ACC112 (cell line): Measurements from ENCODE around the gene PCYT1B.

Source experiments
- H2AFZ ChIP-seq: fragments of 200-600 bp; sonication (generic); one replicate; pipeline ENCODE4 v1.6.0; 2017; ENCODE audit warnings: antibody characterized with exemption, low read length; ENCODE audit not compliant: unreplicated experiment
- H3K27ac ChIP-seq: fragments of 200-600 bp; sonication (generic); 2 replicates; pipeline ENCODE4 v1.5.1; 2014; ENCODE audit warnings: low read depth, mild to moderate bottlenecking, antibody characterized with exemption, low read length, moderate library complexity
- H3K27me3 ChIP-seq: fragments of 200-600 bp; sonication (generic); 2 replicates; pipeline ENCODE4 v1.6.1; 2014; ENCODE audit warnings: mild to moderate bottlenecking, antibody characterized with exemption, low read length, moderate library complexity, mixed read lengths; ENCODE audit not compliant: insufficient read depth
- H3K36me3 ChIP-seq: fragments of 200-600 bp; sonication (generic); 2 replicates; pipeline ENCODE4 v1.6.1; 2016; ENCODE audit warnings: mild to moderate bottlenecking, antibody characterized with exemption, low read length, moderate library complexity, mixed read lengths; ENCODE audit not compliant: insufficient read depth
- H3K4me1 ChIP-seq: fragments of 200-600 bp; sonication (generic); one replicate; pipeline ENCODE4 v1.6.1; 2016; ENCODE audit warnings: low read length, mixed read lengths; ENCODE audit not compliant: insufficient read depth, unreplicated experiment, control insufficient read depth
- H3K4me3 ChIP-seq: fragments of 200-600 bp; sonication (generic); 2 replicates; pipeline ENCODE4 v1.5.1; 2014; ENCODE audit warnings: mild to moderate bottlenecking, low read depth, low read length
- H3K79me2 ChIP-seq: fragments of 200-600 bp; sonication (generic); one replicate; pipeline ENCODE4 v1.6.0; 2016; ENCODE audit warnings: low read length; ENCODE audit not compliant: control insufficient read depth, unreplicated experiment, insufficient read depth

Gene PCYT1B

GRCh38 chrX:24647257-24648058 lies at the start of gene PCYT1B:
TSS of gene PCYT1B (minus strand) at chrX:24647347. CDS start at chrX:24647105, 242 bp downstream.
- H2AFZ ChIP-seq, result peak within 1 kb of the TSS; percentile 44
- H3K4me1 ChIP-seq, result no peaks in the 10 kb centered on the region
- no peak within 1 kb of the TSS for H3K27ac ChIP-seq
- no peaks in the 10 kb centered on the region for H3K36me3 ChIP-seq
- peak within 1 kb of the TSS; percentile 64 for H3K4me3 ChIP-seq
- H3K79me2 ChIP-seq, result no peaks in the 10 kb centered on the region
- H3K27me3 ChIP-seq, result peaks cover 54% of the 10 kb centered on the region

GRCh38 chrX:24696294-24696693 lies 49.1 kb upstream of the PCYT1B start:
- no peak overlapping the region for H3K27ac ChIP-seq
- no peaks in the 10 kb centered on the region for H3K27me3 ChIP-seq
- H3K36me3 ChIP-seq, result peaks cover 13% of the 10 kb centered on the region
- peaks cover 50% of the 10 kb centered on the region for H3K79me2 ChIP-seq
- no peak overlapping the region for H2AFZ ChIP-seq
- H3K4me3 ChIP-seq, result no peak overlapping the region
- peaks cover 8% of the 10 kb centered on the region for H3K4me1 ChIP-seq

GRCh38 chrX:24694825-24695224 lies 47.7 kb upstream of the PCYT1B start:
- Histone ChIP-seq H3K4me1 (peaks cover 8% of the 10 kb centered on the region), H3K27me3 (no peaks in the 10 kb centered on the region), H3K79me2 (peaks cover 50% of the 10 kb centered on the region), H2AFZ (no peak overlapping the region), H3K27ac (no peak overlapping the region), H3K36me3 (peaks cover 3% of the 10 kb centered on the region; the same call in 1 of the 2 replicates), H3K4me3 (peak overlapping the region; percentile 99)

- H3K79me2 ChIP-seq, result peaks cover 42% of the 10 kb centered on the region
- H2AFZ ChIP-seq, result peak within 1 kb of the TSS; percentile 95
- peaks cover 8% of the 10 kb centered on the region for H3K4me1 ChIP-seq
- H3K4me3 ChIP-seq, result peak within 1 kb of the TSS; percentile 99
- H3K36me3 ChIP-seq, result peaks cover 3% of the 10 kb centered on the region; the same call in 1 of the 2 replicates
- no peaks in the 10 kb centered on the region for H3K27me3 ChIP-seq
- H3K27ac ChIP-seq, result peak within 1 kb of the TSS; percentile 70
Measured at GRCh38 chrX:24693453-24694202, 46.5 kb upstream of the PCYT1B start, which contains the start of gene POLA1. TSS of gene POLA1 (plus strand) at chrX:24693918. CDS start at chrX:24693962, 44 bp downstream.

- H3K27ac ChIP-seq, result no peak overlapping the region
- H3K4me3 ChIP-seq, result no peak overlapping the region
- H3K79me2 ChIP-seq, result peaks cover 33% of the 10 kb centered on the region
- peak overlapping the region; percentile 94 for H2AFZ ChIP-seq
- H3K4me1 ChIP-seq, result peaks cover 8% of the 10 kb centered on the region
- H3K27me3 ChIP-seq, result no peaks in the 10 kb centered on the region
- peaks cover 3% of the 10 kb centered on the region; the same call in 1 of the 2 replicates for H3K36me3 ChIP-seq
Measured at GRCh38 chrX:24692305-24692704, 45.2 kb upstream of the PCYT1B start.

GRCh38 chrX:24684048-24684447 lies 36.9 kb upstream of the PCYT1B start:
- Histone ChIP-seq H3K27me3 (peaks cover 23% of the 10 kb centered on the region), H3K4me1 (no peaks in the 10 kb centered on the region), H3K4me3 (no peak overlapping the region), H3K79me2 (no peaks in the 10 kb centered on the region), H3K27ac (no peak overlapping the region), H2AFZ (no peak overlapping the region), H3K36me3 (no peaks in the 10 kb centered on the region)

GRCh38 chrX:24682739-24683432 lies 35.7 kb upstream of the PCYT1B start:
- no peak overlapping the region for H2AFZ ChIP-seq
- no peak overlapping the region for H3K4me3 ChIP-seq
- H3K27ac ChIP-seq, result no peak overlapping the region
- peaks cover 26% of the 10 kb centered on the region for H3K27me3 ChIP-seq
- H3K36me3 ChIP-seq, result no peaks in the 10 kb centered on the region
- no peaks in the 10 kb centered on the region for H3K4me1 ChIP-seq
- H3K79me2 ChIP-seq, result no peaks in the 10 kb centered on the region

- no peak overlapping the region for H2AFZ ChIP-seq
- H3K27ac ChIP-seq, result no peak overlapping the region
- no peaks in the 10 kb centered on the region for H3K4me1 ChIP-seq
- no peaks in the 10 kb centered on the region for H3K79me2 ChIP-seq
- peaks cover 19% of the 10 kb centered on the region; the same call in 1 of the 2 replicates for H3K27me3 ChIP-seq
- H3K36me3 ChIP-seq, result no peaks in the 10 kb centered on the region
- no peak overlapping the region for H3K4me3 ChIP-seq
Measured at GRCh38 chrX:24676403-24677024, 29.4 kb upstream of the PCYT1B start.

GRCh38 chrX:24673424-24673823 lies 26.3 kb upstream of the PCYT1B start:
- no peak overlapping the region for H3K4me3 ChIP-seq
- H3K36me3 ChIP-seq, result no peaks in the 10 kb centered on the region
- H3K27me3 ChIP-seq, result peaks cover 10% of the 10 kb centered on the region; the same call in 1 of the 2 replicates
- H2AFZ ChIP-seq, result no peak overlapping the region
- H3K79me2 ChIP-seq, result no peaks in the 10 kb centered on the region
- H3K27ac ChIP-seq, result no peak overlapping the region
- no peaks in the 10 kb centered on the region for H3K4me1 ChIP-seq

- Histone ChIP-seq H2AFZ (no peak overlapping the region), H3K4me1 (no peaks in the 10 kb centered on the region), H3K4me3 (no peak overlapping the region), H3K36me3 (no peaks in the 10 kb centered on the region), H3K27ac (no peak overlapping the region), H3K79me2 (no peaks in the 10 kb centered on the region), H3K27me3 (peaks cover 12% of the 10 kb centered on the region; the same call in 1 of the 2 replicates)
Measured at GRCh38 chrX:24672701-24673190, 25.6 kb upstream of the PCYT1B start.
